WTC11 (cell line): ENCODE results near the gene ASB5. TPM values are rescaled to one million over a fixed set of nuclear protein-coding genes. Genes with fewer than 3 reads are reported as not detected.

ENCODE experiments used
- ATAC-seq: fragments of 200-7000 bp; cut with Tn5 transposase; 2 replicates; pipeline ENCODE4 v1.10.0; 2021; ENCODE audit warnings: mild to moderate bottlenecking, moderate library complexity
- CTCF ChIA-PET: fragments of 300-600 bp; sonication (Branson Sonifier 250); formaldehyde crosslinking; loops from one replicate; lab custom pipeline; 2021; ENCODE audit warnings: antibody characterized with exemption; lab: Charles Lee
- POLR2A ChIA-PET: fragments of 350-600 bp; sonication (Branson Sonifier 250); formaldehyde crosslinking; loops from one replicate; lab custom pipeline; 2021; ENCODE audit warnings: antibody characterized with exemption; lab: Charles Lee
- DNase-seq: peaks from one replicate; pipeline ENCODE4 v3.0.0; 2021; ENCODE audit warnings: low spot score
- H3K27ac Mint-ChIP-seq: 2 replicates; pipeline ENCODE4 v1.8.0; 2021; ENCODE audit warnings: mixed read lengths
- H3K27me3 Mint-ChIP-seq: 2 replicates; pipeline ENCODE4 v1.8.0; 2021; ENCODE audit warnings: low read depth, mild to moderate bottlenecking, moderate library complexity, mixed read lengths
- H3K36me3 Mint-ChIP-seq: 2 replicates; pipeline ENCODE4 v1.8.0; 2021; ENCODE audit warnings: mixed read lengths
- H3K4me1 Mint-ChIP-seq: 2 replicates; pipeline ENCODE4 v1.8.0; 2022; ENCODE audit warnings: mixed read lengths
- H3K4me3 Mint-ChIP-seq: 2 replicates; pipeline ENCODE4 v1.8.0; 2021; ENCODE audit warnings: mild to moderate bottlenecking, moderate library complexity, mixed read lengths
- H3K9me3 Mint-ChIP-seq: 2 replicates; pipeline ENCODE4 v1.8.0; 2021; ENCODE audit warnings: mixed read lengths
- ATF2 ChIP-seq: sonication (generic); formaldehyde crosslinking; IDR thresholded peaks from 2 replicates; pipeline ENCODE4 v1.8.1; 2022; ENCODE audit warnings: low read depth, missing genetic modification reagents, borderline replicate concordance
- CBFB ChIP-seq: sonication (generic); formaldehyde crosslinking; IDR thresholded peaks from 2 replicates; pipeline ENCODE4 v1.8.1; 2022; ENCODE audit warnings: mild to moderate bottlenecking, low read depth, missing genetic modification reagents
- E2F1 ChIP-seq: sonication (generic); formaldehyde crosslinking; IDR thresholded peaks from 2 replicates; pipeline ENCODE4 v1.8.0; 2022; ENCODE audit warnings: mild to moderate bottlenecking, missing genetic modification reagents
- ELF4 ChIP-seq: sonication (generic); formaldehyde crosslinking; IDR thresholded peaks from 2 replicates; pipeline ENCODE4 v1.8.1; 2022; ENCODE audit warnings: low read depth, mild to moderate bottlenecking, moderate library complexity, missing genetic modification reagents
- EMX1 ChIP-seq: fragments of 250-450 bp; sonication (Bioruptor Pico); IDR thresholded peaks from 2 replicates; pipeline ENCODE4 v1.8.0; 2021; ENCODE audit warnings: mild to moderate bottlenecking
- ESRRA ChIP-seq: sonication (generic); formaldehyde crosslinking; IDR thresholded peaks from 2 replicates; pipeline ENCODE4 v1.8.1; 2022; ENCODE audit warnings: mild to moderate bottlenecking, missing genetic modification reagents, borderline replicate concordance
- FOXP1 ChIP-seq: sonication (generic); formaldehyde crosslinking; IDR thresholded peaks from 2 replicates; pipeline ENCODE4 v1.8.0; 2022; ENCODE audit warnings: missing genetic modification reagents, mild to moderate bottlenecking, moderate library complexity, borderline replicate concordance
- HMGA2 ChIP-seq: fragments of 250-450 bp; sonication (Bioruptor Pico); IDR thresholded peaks from 2 replicates; pipeline ENCODE4 v1.4.0; 2021; ENCODE audit warnings: mild to moderate bottlenecking, moderate library complexity
- SMAD4 ChIP-seq: sonication (generic); formaldehyde crosslinking; IDR thresholded peaks from 2 replicates; pipeline ENCODE4 v1.8.0; 2022; ENCODE audit warnings: mild to moderate bottlenecking, missing genetic modification reagents
- SP1 ChIP-seq: sonication (generic); formaldehyde crosslinking; conservative IDR thresholded peaks from 2 replicates; pipeline ENCODE4 v1.8.1; 2022; ENCODE audit warnings: missing genetic modification reagents
- TP53 ChIP-seq: sonication (generic); formaldehyde crosslinking; IDR thresholded peaks from 2 replicates; pipeline ENCODE4 v1.8.1; 2023; ENCODE audit warnings: mild to moderate bottlenecking, missing genetic modification reagents
- ZBTB21 ChIP-seq: sonication (generic); formaldehyde crosslinking; IDR thresholded peaks from 2 replicates; pipeline ENCODE4 v1.8.1; 2023; ENCODE audit warnings: mild to moderate bottlenecking, missing genetic modification reagents, borderline replicate concordance
- ZNF138 ChIP-seq: sonication (generic); formaldehyde crosslinking; conservative IDR thresholded peaks from 2 replicates; pipeline ENCODE4 v1.8.1; 2022; ENCODE audit warnings: mild to moderate bottlenecking, moderate library complexity, missing genetic modification reagents
- ZNF416 ChIP-seq: fragments of 250-450 bp; sonication (Bioruptor Pico); IDR thresholded peaks from 2 replicates; pipeline ENCODE4 v1.9.0; 2021; ENCODE audit warnings: mild to moderate bottlenecking, inconsistent platforms
- total RNA-seq: library from RNA; stranded (reverse); gene quantifications from 3 replicates; pipeline ENCODE4 v1.2.3, GENCODE V29; 2021
- TF ChIP-seq, protein P1 (sequence below): sonication (generic); formaldehyde crosslinking; IDR thresholded peaks from 2 replicates; pipeline ENCODE4 v1.8.0; 2023; ENCODE audit warnings: missing genetic modification reagents
- TF ChIP-seq, protein P2 (sequence below): sonication (generic); formaldehyde crosslinking; IDR thresholded peaks from 2 replicates; pipeline ENCODE4 v1.8.1; 2023; ENCODE audit warnings: mild to moderate bottlenecking, missing genetic modification reagents
- TF ChIP-seq, protein P3 (sequence below): sonication (generic); formaldehyde crosslinking; IDR thresholded peaks from 2 replicates; pipeline ENCODE4 v1.8.0; 2023; ENCODE audit warnings: mild to moderate bottlenecking, missing genetic modification reagents
- TF ChIP-seq, protein P4 (sequence below): sonication (generic); formaldehyde crosslinking; IDR thresholded peaks from 2 replicates; pipeline ENCODE4 v1.8.1; 2023; ENCODE audit warnings: mild to moderate bottlenecking, missing genetic modification reagents, borderline replicate concordance
- TF ChIP-seq, protein P5 (sequence below): sonication (generic); formaldehyde crosslinking; IDR thresholded peaks from 2 replicates; pipeline ENCODE4 v1.8.1; 2023; ENCODE audit warnings: mild to moderate bottlenecking, missing genetic modification reagents, moderate library complexity

Gene ASB5
- total RNA-seq, 1 experiment from 2014 or later, result not detected

DNA sequence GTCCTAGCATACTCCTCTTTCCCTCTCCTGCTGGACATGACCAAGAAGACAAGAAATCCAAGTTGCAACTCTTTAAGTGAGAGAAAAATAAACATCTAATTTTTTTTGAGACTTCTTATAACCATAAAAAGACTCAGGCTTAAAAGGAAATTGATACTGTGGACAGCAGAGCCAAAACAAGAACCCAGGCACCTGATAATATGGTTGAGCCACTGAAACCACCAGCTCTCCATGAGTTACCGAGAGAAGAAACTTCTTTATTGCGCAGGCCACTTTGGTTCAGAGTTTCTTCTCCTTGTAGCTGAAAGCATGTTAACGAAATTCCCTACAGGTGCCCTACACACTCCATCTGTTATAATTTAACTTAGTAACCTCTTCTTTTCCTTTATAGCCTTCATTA, 39.4 kb upstream of the ASB5 start:
- Mint-ChIP-seq H3K27me3 (peaks cover 43% of the 10 kb centered on the region), H3K4me1 (peaks cover 12% of the 10 kb centered on the region), H3K9me3 (no peaks in the 10 kb centered on the region), H3K36me3 (no peaks in the 10 kb centered on the region), H3K4me3 (no peak overlapping the region)
- ChIA-PET POLR2A (no interaction called here), CTCF (no interaction called here)
- no peak for ATAC-seq
- no peak for DNase-seq
- no peak for TF ChIP-seq ZNF138 (CRISPR knock-in tag)
- TF ChIP-seq SP1, result no peak
- TF ChIP-seq, protein P1, sequence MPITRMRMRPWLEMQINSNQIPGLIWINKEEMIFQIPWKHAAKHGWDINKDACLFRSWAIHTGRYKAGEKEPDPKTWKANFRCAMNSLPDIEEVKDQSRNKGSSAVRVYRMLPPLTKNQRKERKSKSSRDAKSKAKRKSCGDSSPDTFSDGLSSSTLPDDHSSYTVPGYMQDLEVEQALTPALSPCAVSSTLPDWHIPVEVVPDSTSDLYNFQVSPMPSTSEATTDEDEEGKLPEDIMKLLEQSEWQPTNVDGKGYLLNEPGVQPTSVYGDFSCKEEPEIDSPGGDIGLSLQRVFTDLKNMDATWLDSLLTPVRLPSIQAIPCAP, result no peak
- TF ChIP-seq, all 79 proteins: peak for 0
- H3K27ac Mint-ChIP-seq, result no peak overlapping the region

GRCh38 chr4:176307666-176307930, 38.6 kb upstream of the ASB5 start:
- ChIA-PET CTCF (no interaction called here), POLR2A (no interaction called here)
- H3K4me3 Mint-ChIP-seq, result no peak overlapping the region
- H3K36me3 Mint-ChIP-seq, result no peaks in the 10 kb centered on the region
- no peak for ATAC-seq
- H3K27ac Mint-ChIP-seq, result no peak overlapping the region
- H3K9me3 Mint-ChIP-seq, result no peaks in the 10 kb centered on the region
- peaks cover 52% of the 10 kb centered on the region for H3K27me3 Mint-ChIP-seq
- DNase-seq, result no peak
- H3K4me1 Mint-ChIP-seq, result peaks cover 18% of the 10 kb centered on the region
- TF ChIP-seq ZNF416 (CRISPR knock-in tag) (no peak), ELF4 (CRISPR knock-in tag) (no peak), CBFB (CRISPR knock-in tag) (no peak), ATF2 (CRISPR knock-in tag) (no peak), E2F1 (CRISPR knock-in tag) (no peak), EMX1 (CRISPR knock-in tag) (no peak), HMGA2 (CRISPR knock-in tag) (no peak), SMAD4 (CRISPR knock-in tag) (no peak), TP53 (CRISPR knock-in tag) (no peak), ZBTB21 (CRISPR knock-in tag) (no peak), FOXP1 (no peak), ESRRA (CRISPR knock-in tag) (no peak)
- TF ChIP-seq, protein P2, sequence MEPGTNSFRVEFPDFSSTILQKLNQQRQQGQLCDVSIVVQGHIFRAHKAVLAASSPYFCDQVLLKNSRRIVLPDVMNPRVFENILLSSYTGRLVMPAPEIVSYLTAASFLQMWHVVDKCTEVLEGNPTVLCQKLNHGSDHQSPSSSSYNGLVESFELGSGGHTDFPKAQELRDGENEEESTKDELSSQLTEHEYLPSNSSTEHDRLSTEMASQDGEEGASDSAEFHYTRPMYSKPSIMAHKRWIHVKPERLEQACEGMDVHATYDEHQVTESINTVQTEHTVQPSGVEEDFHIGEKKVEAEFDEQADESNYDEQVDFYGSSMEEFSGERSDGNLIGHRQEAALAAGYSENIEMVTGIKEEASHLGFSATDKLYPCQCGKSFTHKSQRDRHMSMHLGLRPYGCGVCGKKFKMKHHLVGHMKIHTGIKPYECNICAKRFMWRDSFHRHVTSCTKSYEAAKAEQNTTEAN (CRISPR knock-in tag), result no peak
- TF ChIP-seq, protein P3, sequence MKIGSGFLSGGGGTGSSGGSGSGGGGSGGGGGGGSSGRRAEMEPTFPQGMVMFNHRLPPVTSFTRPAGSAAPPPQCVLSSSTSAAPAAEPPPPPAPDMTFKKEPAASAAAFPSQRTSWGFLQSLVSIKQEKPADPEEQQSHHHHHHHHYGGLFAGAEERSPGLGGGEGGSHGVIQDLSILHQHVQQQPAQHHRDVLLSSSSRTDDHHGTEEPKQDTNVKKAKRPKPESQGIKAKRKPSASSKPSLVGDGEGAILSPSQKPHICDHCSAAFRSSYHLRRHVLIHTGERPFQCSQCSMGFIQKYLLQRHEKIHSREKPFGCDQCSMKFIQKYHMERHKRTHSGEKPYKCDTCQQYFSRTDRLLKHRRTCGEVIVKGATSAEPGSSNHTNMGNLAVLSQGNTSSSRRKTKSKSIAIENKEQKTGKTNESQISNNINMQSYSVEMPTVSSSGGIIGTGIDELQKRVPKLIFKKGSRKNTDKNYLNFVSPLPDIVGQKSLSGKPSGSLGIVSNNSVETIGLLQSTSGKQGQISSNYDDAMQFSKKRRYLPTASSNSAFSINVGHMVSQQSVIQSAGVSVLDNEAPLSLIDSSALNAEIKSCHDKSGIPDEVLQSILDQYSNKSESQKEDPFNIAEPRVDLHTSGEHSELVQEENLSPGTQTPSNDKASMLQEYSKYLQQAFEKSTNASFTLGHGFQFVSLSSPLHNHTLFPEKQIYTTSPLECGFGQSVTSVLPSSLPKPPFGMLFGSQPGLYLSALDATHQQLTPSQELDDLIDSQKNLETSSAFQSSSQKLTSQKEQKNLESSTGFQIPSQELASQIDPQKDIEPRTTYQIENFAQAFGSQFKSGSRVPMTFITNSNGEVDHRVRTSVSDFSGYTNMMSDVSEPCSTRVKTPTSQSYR (CRISPR knock-in tag), result no peak
- TF ChIP-seq, protein P4, sequence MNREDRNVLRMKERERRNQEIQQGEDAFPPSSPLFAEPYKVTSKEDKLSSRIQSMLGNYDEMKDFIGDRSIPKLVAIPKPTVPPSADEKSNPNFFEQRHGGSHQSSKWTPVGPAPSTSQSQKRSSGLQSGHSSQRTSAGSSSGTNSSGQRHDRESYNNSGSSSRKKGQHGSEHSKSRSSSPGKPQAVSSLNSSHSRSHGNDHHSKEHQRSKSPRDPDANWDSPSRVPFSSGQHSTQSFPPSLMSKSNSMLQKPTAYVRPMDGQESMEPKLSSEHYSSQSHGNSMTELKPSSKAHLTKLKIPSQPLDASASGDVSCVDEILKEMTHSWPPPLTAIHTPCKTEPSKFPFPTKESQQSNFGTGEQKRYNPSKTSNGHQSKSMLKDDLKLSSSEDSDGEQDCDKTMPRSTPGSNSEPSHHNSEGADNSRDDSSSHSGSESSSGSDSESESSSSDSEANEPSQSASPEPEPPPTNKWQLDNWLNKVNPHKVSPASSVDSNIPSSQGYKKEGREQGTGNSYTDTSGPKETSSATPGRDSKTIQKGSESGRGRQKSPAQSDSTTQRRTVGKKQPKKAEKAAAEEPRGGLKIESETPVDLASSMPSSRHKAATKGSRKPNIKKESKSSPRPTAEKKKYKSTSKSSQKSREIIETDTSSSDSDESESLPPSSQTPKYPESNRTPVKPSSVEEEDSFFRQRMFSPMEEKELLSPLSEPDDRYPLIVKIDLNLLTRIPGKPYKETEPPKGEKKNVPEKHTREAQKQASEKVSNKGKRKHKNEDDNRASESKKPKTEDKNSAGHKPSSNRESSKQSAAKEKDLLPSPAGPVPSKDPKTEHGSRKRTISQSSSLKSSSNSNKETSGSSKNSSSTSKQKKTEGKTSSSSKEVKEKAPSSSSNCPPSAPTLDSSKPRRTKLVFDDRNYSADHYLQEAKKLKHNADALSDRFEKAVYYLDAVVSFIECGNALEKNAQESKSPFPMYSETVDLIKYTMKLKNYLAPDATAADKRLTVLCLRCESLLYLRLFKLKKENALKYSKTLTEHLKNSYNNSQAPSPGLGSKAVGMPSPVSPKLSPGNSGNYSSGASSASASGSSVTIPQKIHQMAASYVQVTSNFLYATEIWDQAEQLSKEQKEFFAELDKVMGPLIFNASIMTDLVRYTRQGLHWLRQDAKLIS (CRISPR knock-in tag), result no peak
- TF ChIP-seq, protein P5, sequence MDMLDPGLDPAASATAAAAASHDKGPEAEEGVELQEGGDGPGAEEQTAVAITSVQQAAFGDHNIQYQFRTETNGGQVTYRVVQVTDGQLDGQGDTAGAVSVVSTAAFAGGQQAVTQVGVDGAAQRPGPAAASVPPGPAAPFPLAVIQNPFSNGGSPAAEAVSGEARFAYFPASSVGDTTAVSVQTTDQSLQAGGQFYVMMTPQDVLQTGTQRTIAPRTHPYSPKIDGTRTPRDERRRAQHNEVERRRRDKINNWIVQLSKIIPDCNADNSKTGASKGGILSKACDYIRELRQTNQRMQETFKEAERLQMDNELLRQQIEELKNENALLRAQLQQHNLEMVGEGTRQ (CRISPR knock-in tag), result no peak
